Upper lobe of left lung (tissue), 4 donors: ENCODE measurements around the gene UBR7.

Experiments used
- CTCF ChIP-seq, 6 experiments: fragments of 450-650 bp in 4 of 6; fragments of 200-600 bp in 2 of 6; sonication (generic) in 2 of 6; IDR thresholded peaks; one replicate each; pipeline ENCODE4 v1.5.1; 2016 to 2019; ENCODE audit warnings: antibody characterized with exemption in 6 of 6
- POLR2A ChIP-seq, 4 donors: fragments of 450-650 bp; IDR thresholded peaks; one replicate each; pipeline ENCODE4 v1.5.1; 2016 to 2017; ENCODE audit warnings: antibody characterized with exemption in 4 of 4, mild to moderate bottlenecking in 2 of 4

- no peak for TF ChIP-seq CTCF (IDR thresholded peaks at IDR 0.05)
- no peak for TF ChIP-seq POLR2A (IDR thresholded peaks at IDR 0.05)
These were observed 59.1 kb downstream of the UBR7 start for GRCh38 chr14:93266127-93266526.
